ENCODE data around the gene DNAH3. TPM values are rescaled to one million over a fixed set of nuclear protein-coding genes. Genes with fewer than 3 reads are reported as not detected.

Gene DNAH3
- total and polyA plus RNA-seq, 2 of the 13 experiments (the other 11 are each of a cell fraction or from before 2014, with no cell fraction given) = 0.07 to 0.08 TPM

DNA sequence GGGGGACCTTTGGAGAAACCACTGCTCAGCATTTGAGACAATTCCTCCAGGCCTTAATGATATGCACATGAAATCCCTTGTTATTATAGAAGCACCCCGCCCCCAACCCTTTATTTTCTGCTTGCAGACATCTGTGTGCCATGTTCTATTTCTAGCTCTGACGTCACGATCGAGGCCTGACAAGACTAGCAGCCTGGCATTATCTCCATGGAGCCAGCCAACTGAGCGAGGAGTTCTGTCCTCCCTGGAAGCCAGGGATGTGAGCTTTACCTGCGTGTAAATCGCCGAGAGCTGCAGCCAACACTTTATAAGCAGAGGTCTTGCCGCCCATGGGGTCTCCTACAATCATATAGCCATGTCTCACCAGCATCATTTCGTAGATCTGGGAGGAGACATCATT lies 116.9 kb downstream of the DNAH3 start:
- H3K4me3 ChIP-seq (replicated peaks in 1 of 3; ENCODE audit: insufficient read depth in 1 of 3, low read depth in 2 of 3, low read length in 3 of 3) = no peak overlapping the region
- ChIA-PET POLR2A (no interaction called here), CTCF (ENCODE audit: low intra/inter-chr PET ratio, low total read pairs) (no interaction called here)
- TF ChIP-seq CREB1 (IDR thresholded peaks at IDR 0.05) (peak; percentile 98), CREB1 (CRISPR knock-in tag; IDR thresholded peaks at IDR 0.05) (no peak), ATF7 (IDR thresholded peaks at IDR 0.05) (peak; percentile 21; the same call in 1 of the 2 replicates), ATF7 (CRISPR knock-in tag; IDR thresholded peaks at IDR 0.05) (no peak), YEATS4 (CRISPR knock-in tag; IDR thresholded peaks at IDR 0.05; ENCODE audit: borderline replicate concordance) (no peak)
- FAIRE-seq = no peak
- no peak for DNase-seq (ENCODE audit: low spot score)
- H4K20me1 ChIP-seq (ENCODE audit: insufficient read depth, low read length) = no peaks in the 10 kb centered on the region
- peaks cover 0 to 19% of the 10 kb centered on the region in 2 experiments; a peak in 4 of 5 replicates for H3K27me3 ChIP-seq (ENCODE audit: control insufficient read depth in 1 of 2, insufficient read depth in 2 of 2, low read length in 2 of 2)
- ATAC-seq = no peak
- H2AFZ ChIP-seq (ENCODE audit: low read length) = no peak overlapping the region
- intact Hi-C loops (cut with micrococcal nuclease; ENCODE audit: unreplicated experiment) (no loop called here), in situ Hi-C loops (cut with HindIII; ENCODE audit: extremely low pct_ligation_motif_present, low pct_unique_long_range_greater_than_20kb) (no loop called here)
- H3K9ac ChIP-seq (ENCODE audit: insufficient read depth, low read depth, low read length) = no peak overlapping the region
- no TSS peak for BruUV-seq (replicated peaks)
- H3K9me3 ChIP-seq (ENCODE audit: low read length) = no peaks in the 10 kb centered on the region
- 40% methylated on average over 10 of the region's 10 CpGs for WGBS (ENCODE audit: low lambda C conversion rate)
- no peaks in the 10 kb centered on the region for H3K79me2 ChIP-seq (ENCODE audit: insufficient read depth, low read length)
- no peaks in the 10 kb centered on the region for H3K36me3 ChIP-seq (replicated peaks in 1 of 2; ENCODE audit: control insufficient read depth in 1 of 2, insufficient read depth in 2 of 2, low read length in 2 of 2)
- H3K4me2 ChIP-seq (ENCODE audit: low read depth, low read length) = no peak overlapping the region
- H3K27ac ChIP-seq (ENCODE audit: extremely low read length, insufficient read depth, low read length) = no peak overlapping the region
- H3K4me1 ChIP-seq (ENCODE audit: insufficient read depth, low read length) = peaks cover 5% of the 10 kb centered on the region

DNA sequence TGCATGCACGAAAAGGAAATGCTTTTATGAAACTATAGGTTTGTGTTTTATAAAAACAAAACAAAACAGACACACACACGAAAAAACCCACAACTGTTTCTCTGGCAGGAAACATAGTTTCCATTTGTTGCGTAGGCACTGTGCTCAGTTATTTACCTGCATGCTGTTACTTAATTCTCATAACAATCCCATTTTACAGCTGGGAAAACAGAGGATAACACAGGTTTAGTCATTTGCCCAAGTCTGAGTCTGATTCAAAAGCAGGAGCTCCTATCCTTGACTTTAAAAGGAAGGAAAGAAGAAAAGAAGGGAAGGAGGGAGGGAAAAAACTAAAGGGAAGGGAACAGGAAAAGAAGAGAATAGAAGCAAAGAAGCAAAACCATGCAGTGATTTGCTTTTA lies 117.4 kb downstream of the DNAH3 start:
- TF ChIP-seq ZNF629 (CRISPR knock-in tag; conservative IDR thresholded peaks at IDR 0.05) (peak; percentile 71), TAF1 (CRISPR knock-in tag; IDR thresholded peaks at IDR 0.05) (no peak), RCOR2 (CRISPR knock-in tag; IDR thresholded peaks at IDR 0.05) (no peak), ZNF337 (CRISPR knock-in tag; IDR thresholded peaks at IDR 0.05; ENCODE audit: borderline replicate concordance, low read depth) (no peak), POLR2A (IDR thresholded peaks at IDR 0.05; ENCODE audit: insufficient read depth in 1 of 2, low read depth in 2 of 2, low read length in 2 of 2) (no peak)
- DNase-seq (ENCODE audit: low spot score) = no peak
- Histone ChIP-seq H3K27ac (ENCODE audit: extremely low read length, insufficient read depth, low read length) (no peak overlapping the region), H3K4me1 (ENCODE audit: insufficient read depth, low read length) (peaks cover 2% of the 10 kb centered on the region), H3K4me2 (ENCODE audit: low read depth, low read length) (no peak overlapping the region), H3K4me3 (replicated peaks in 1 of 3; ENCODE audit: insufficient read depth in 1 of 3, low read depth in 2 of 3, low read length in 3 of 3) (no peak overlapping the region), H3K79me2 (ENCODE audit: insufficient read depth, low read length) (no peaks in the 10 kb centered on the region), H4K20me1 (ENCODE audit: insufficient read depth, low read length) (no peaks in the 10 kb centered on the region), H3K27me3 (ENCODE audit: control insufficient read depth in 1 of 2, insufficient read depth in 2 of 2, low read length in 2 of 2) (peaks cover 0 to 19% of the 10 kb centered on the region in 2 experiments; a peak in 4 of 5 replicates), H2AFZ (ENCODE audit: low read length) (no peak overlapping the region), H3K9me3 (ENCODE audit: low read length) (no peaks in the 10 kb centered on the region), H3K9ac (ENCODE audit: insufficient read depth, low read depth, low read length) (no peak overlapping the region), H3K36me3 (replicated peaks in 1 of 2; ENCODE audit: control insufficient read depth in 1 of 2, insufficient read depth in 2 of 2, low read length in 2 of 2) (no peaks in the 10 kb centered on the region)
- ChIA-PET CTCF (ENCODE audit: low intra/inter-chr PET ratio, low total read pairs) (no interaction called here), POLR2A (no interaction called here)
- in situ Hi-C loops (cut with HindIII; ENCODE audit: extremely low pct_ligation_motif_present, low pct_unique_long_range_greater_than_20kb) = no loop called here
- no peak for FAIRE-seq
- BruUV-seq (replicated peaks) = no TSS peak
- ATAC-seq = no peak
- WGBS (ENCODE audit: low lambda C conversion rate) = 23% methylated on average over 3 of the region's 3 CpGs
- intact Hi-C loops (cut with micrococcal nuclease; ENCODE audit: unreplicated experiment) = no loop called here

All from HepG2 (cell line).